ENCODE measurements around the gene ODF2. TPM values are rescaled to one million over a fixed set of nuclear protein-coding genes. Genes with fewer than 3 reads are reported as not detected.

The ODF2 gene
- total and polyA plus RNA-seq, 2 of the 13 experiments (the other 11 are each of a cell fraction or from before 2014, with no cell fraction given): 9.8 to 31.3 TPM

- no peaks in the 10 kb centered on the region for H3K36me3 ChIP-seq (replicated peaks in 1 of 2; ENCODE audit: control insufficient read depth in 1 of 2, insufficient read depth in 2 of 2, low read length in 2 of 2)
- peak; percentile 65 for DNase-seq (ENCODE audit: low spot score)
- ChIA-PET POLR2A (interaction anchor here (1.3 to 2.1 kb wide), 3 partner anchors 12 to 36 kb away, joined by 4 to 6 read pairs (median 5); partner anchors contain the start of genes CERCAM and URM1), CTCF (ENCODE audit: low intra/inter-chr PET ratio, low total read pairs) (no interaction called here)
- no peaks in the 10 kb centered on the region for H3K9me3 ChIP-seq (ENCODE audit: low read length)
- peaks cover 45% of the 10 kb centered on the region for H3K4me1 ChIP-seq (ENCODE audit: insufficient read depth, low read length)
- intact Hi-C loops (cut with micrococcal nuclease; ENCODE audit: unreplicated experiment): no loop called here
- no peaks in the 10 kb centered on the region for H3K79me2 ChIP-seq (ENCODE audit: insufficient read depth, low read length)
- no peaks in the 10 kb centered on the region for H4K20me1 ChIP-seq (ENCODE audit: insufficient read depth, low read length)
- H3K27ac ChIP-seq (ENCODE audit: extremely low read length, insufficient read depth, low read length): no peak overlapping the region
- H3K27me3 ChIP-seq (ENCODE audit: control insufficient read depth in 1 of 2, insufficient read depth in 2 of 2, low read length in 2 of 2): peaks cover 0 to 13% of the 10 kb centered on the region in 2 experiments; a peak in 1 of 5 replicates
- WGBS (ENCODE audit: low lambda C conversion rate): 0% methylated on average over 8 of the region's 9 CpGs
- no TSS peak for BruUV-seq (replicated peaks)
- peak overlapping the region; percentile 88 for H3K4me2 ChIP-seq (ENCODE audit: low read depth, low read length)
- H2AFZ ChIP-seq (ENCODE audit: low read length): peak overlapping the region; percentile 77
- in situ Hi-C loops (cut with HindIII; ENCODE audit: extremely low pct_ligation_motif_present, low pct_unique_long_range_greater_than_20kb): no loop called here
- peak; percentile 25; the same call in 2 of the 3 replicates for ATAC-seq
- peak overlapping the region; percentile 71 for H3K9ac ChIP-seq (ENCODE audit: insufficient read depth, low read depth, low read length)
- FAIRE-seq: no peak
- H3K4me3 ChIP-seq (replicated peaks in 1 of 3; ENCODE audit: insufficient read depth in 1 of 3, low read depth in 2 of 3, low read length in 3 of 3): peak overlapping the region in 2 of 3 experiments; percentile 31 to 67; a peak in 4 of 6 replicates
- TF ChIP-seq ZNF75D (CRISPR knock-in tag; IDR thresholded peaks at IDR 0.05; ENCODE audit: borderline replicate concordance) (no peak), ZBTB1 (CRISPR knock-in tag; IDR thresholded peaks at IDR 0.05; ENCODE audit: borderline replicate concordance) (no peak), ZNF878 (CRISPR knock-in tag; IDR thresholded peaks at IDR 0.05) (no peak), KLF16 (CRISPR knock-in tag; IDR thresholded peaks at IDR 0.05) (no peak), ZNF10 (CRISPR knock-in tag; IDR thresholded peaks at IDR 0.05; ENCODE audit: borderline replicate concordance, low read depth) (no peak), PAF1 (CRISPR knock-in tag; IDR thresholded peaks at IDR 0.05) (no peak), ZNF501 (CRISPR knock-in tag; IDR thresholded peaks at IDR 0.05) (no peak), CREM (IDR thresholded peaks at IDR 0.05) (no peak), CREM (CRISPR knock-in tag; IDR thresholded peaks at IDR 0.05) (no peak), ZNF576 (CRISPR knock-in tag; IDR thresholded peaks at IDR 0.05) (no peak), FOXP4 (CRISPR knock-in tag; IDR thresholded peaks at IDR 0.05) (no peak), FOXA1 (IDR thresholded peaks at IDR 0.05) (no peak), FOXA1 (CRISPR knock-in tag; IDR thresholded peaks at IDR 0.05) (peak; percentile 8; the same call in 1 of the 2 replicates), IKZF5 (CRISPR knock-in tag; IDR thresholded peaks at IDR 0.05) (0 out of 2 replicates have a peak, but pooled peaks have one; percentile 32), AHDC1 (CRISPR knock-in tag; IDR thresholded peaks at IDR 0.05; ENCODE audit: borderline replicate concordance) (0 out of 2 replicates have a peak, but pooled peaks have one; percentile 21)
Measured at GRCh38 chr9:128406848-128407391, 48.9 kb upstream of the ODF2 start.

Data from HepG2 (cell line).